NCI-H510A (cell line): ENCODE measurements around the gene CAD.

Experiments used
- DNase-seq: peaks from one replicate; lab custom pipeline; 2025; lab: John Stamatoyannopoulos, UW

The CAD gene

DNA sequence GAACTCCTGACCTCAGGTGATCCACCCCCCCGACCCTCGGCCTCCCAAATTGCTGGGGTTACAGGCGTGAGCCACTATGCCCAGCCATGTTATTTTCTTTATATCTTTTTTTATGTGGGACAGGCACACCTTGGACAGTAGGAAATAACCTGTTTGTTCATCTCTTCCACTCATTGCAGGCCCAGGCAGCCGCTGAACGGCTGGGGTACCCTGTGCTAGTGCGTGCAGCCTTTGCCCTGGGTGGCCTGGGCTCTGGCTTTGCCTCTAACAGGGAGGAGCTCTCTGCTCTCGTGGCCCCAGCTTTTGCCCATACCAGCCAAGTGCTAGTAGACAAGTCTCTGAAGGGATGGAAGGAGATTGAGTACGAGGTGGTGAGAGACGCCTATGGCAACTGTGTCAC, 8.4 kb downstream of the CAD start:
- DNase-seq = no peak

DNA sequence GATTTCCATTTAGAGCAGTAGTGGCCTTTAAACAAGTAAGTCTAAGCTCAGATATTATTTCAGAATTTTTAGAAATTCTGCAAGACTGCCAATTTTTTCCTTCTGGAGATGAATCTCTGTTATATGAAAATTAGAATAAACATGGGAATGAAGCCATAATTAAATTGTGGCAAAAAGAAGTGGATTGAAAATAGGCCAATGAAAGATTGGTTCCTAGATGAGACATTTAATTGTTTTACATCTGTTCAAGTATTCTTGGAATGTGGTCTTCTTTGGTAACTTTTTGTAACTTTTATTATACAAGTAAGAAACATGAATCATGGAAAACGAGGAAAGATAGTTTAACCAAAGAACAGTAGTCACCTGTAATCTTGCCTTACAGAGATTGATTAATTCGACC, 10.3 kb downstream of the CAD start:
- no peak for DNase-seq

DNA sequence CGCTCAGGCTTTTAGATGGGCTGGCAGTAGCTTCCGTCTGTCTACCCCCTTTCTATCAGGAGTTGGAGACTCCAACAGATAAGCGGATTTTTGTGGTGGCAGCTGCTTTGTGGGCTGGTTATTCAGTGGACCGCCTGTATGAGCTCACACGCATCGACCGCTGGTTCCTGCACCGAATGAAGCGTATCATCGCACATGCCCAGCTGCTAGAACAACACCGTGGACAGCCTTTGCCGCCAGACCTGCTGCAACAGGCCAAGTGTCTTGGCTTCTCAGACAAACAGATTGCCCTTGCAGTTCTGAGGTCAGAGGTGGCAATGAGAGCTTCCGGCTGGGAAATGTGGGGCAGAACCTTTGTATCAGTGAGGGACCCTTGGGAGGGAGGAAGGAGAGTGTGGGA, 14.8 kb downstream of the CAD start:
- DNase-seq = no peak

DNA sequence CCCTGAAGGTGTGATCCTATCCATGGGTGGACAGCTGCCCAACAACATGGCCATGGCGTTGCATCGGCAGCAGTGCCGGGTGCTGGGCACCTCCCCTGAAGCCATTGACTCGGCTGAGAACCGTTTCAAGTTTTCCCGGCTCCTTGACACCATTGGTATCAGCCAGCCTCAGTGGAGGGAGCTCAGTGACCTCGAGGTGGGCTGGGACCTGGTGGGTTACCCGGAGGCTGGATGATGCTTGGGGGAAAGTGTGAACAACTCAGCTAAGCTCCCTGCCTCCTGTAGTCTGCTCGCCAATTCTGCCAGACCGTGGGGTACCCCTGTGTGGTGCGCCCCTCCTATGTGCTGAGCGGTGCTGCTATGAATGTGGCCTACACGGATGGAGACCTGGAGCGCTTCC, 16.2 kb downstream of the CAD start:
- DNase-seq = no peak

DNA sequence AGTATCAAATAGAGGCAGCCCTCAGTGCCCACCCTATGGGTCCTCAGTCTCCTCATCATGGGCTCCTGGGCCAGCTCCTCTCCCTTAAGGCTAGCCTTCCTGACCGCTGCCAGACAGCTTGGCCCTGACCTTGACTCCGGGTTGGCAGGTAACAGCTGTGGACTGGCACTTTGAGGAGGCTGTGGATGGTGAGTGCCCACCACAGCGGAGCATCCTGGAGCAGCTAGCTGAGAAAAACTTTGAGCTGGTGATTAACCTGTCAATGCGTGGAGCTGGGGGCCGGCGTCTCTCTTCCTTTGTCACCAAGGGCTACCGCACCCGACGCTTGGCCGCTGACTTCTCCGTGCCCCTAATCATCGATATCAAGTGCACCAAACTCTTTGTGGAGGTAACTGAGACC, 19.0 kb downstream of the CAD start:
- DNase-seq = no peak

DNA sequence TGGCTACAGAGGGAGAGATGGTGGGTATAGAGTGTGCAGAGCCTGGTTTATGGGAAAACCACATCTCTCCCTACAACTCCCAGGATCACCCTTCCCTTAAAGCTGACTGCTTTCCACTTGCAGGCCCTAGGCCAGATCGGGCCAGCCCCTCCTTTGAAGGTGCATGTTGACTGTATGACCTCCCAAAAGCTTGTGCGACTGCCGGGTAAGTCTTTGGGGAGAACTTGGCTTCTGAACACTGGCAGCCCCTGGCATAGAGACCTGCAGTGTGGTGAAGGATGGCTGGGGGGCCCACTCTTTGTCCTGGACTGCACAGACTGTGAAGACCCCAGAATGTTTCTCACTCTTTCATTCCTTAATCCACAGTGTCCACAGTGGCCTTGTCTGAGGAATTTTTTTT, 19.5 kb downstream of the CAD start:
- no peak for DNase-seq

DNA sequence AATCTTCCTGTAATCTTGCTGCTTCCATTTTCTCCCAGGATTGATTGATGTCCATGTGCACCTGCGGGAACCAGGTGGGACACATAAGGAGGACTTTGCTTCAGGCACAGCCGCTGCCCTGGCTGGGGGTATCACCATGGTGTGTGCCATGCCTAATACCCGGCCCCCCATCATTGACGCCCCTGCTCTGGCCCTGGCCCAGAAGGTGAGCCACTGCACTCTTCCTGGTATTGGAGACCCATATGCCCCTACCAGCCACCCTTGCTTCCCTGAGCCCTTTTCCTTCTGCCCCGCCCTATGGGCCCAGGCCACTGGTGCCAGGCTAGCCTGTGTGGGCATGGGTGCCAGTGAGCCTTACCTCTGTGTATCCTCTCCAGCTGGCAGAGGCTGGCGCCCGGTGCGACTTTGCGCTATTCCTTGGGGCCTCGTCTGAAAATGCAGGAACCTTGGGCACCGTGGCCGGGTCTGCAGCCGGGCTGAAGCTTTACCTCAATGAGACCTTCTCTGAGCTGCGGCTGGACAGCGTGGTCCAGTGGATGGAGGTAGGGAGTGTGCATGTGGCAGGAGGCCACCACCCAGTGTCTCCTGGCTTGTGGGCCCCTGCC, 20.3 kb downstream of the CAD start:
- DNase-seq = no peak

DNA sequence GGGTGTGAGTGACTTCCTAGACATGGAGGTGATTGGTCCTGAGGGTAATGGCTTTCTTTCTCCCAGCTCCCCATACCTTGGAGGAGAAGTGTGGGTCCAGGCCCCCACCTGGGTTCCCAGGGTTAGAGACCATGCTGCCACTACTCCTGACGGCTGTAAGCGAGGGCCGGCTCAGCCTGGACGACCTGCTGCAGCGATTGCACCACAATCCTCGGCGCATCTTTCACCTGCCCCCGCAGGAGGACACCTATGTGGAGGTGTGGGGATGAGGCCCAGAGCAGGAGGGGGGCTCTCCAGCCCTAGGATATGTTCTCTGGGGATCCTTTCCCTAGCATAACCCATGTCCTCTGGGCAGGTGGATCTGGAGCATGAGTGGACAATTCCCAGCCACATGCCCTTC, 21.8 kb downstream of the CAD start:
- DNase-seq = no peak

DNA sequence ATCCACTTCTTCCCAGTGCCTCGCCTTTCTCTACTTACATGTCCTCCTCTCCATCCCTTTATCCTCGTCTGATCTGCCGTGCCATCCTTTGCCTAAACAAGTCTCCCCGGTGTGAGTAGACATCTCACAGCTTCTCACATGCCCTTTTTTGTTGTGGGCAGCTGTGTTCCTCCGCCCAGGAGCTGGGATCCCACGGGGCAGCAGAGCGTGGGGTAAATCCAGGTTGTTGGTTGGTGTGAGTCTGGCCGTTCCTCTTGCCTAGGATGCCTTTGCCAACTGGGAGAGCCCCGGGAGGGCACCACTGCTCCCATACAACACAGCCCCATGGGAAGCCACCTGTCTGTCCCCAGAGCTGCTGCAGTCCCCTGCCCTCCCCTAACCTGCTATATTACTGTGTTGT, 23.2 kb downstream of the CAD start:
- DNase-seq = no peak

DNA sequence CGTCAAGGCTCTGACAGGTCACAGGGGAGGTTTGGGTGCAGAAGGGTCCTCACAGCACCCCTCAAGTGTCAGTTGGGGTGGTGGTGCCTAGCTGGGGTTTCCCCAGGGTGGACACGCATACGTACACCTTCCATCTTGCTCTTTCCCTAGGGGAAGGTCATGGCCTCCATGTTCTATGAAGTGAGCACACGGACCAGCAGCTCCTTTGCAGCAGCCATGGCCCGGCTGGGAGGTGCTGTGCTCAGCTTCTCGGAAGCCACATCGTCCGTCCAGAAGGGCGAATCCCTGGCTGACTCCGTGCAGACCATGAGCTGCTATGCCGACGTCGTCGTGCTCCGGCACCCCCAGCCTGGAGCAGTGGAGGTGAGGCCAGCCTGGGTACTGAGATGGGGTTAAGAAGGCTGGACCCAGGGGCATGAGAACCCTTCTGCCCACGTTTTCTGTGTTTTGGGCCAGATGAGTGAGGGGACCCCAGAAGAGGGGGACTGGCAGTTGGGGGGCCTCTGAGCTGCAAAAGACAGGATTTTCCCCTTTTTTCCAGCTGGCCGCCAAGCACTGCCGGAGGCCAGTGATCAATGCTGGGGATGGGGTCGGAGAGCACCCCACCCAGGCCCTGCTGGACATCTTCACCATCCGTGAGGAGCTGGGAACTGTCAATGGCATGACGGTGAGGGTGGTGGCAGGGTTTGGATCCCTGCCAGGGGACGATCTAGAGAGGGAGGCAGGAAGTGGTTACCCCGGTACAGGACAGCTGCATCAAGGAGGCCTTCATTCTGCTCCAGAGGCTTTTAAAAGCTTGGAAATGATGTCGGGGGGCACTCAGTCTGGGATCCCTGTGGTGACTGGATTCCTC, 24.8 kb downstream of the CAD start:
- no peak for DNase-seq

DNA sequence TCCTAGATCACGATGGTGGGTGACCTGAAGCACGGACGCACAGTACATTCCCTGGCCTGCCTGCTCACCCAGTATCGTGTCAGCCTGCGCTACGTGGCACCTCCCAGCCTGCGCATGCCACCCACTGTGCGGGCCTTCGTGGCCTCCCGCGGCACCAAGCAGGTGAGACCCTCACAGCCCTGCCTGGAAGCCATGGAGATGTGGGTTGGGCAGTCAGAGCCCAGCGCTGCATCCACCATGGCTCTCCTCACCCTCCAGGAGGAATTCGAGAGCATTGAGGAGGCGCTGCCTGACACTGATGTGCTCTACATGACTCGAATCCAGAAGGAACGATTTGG, 25.4 kb downstream of the CAD start:
- no peak for DNase-seq

DNA sequence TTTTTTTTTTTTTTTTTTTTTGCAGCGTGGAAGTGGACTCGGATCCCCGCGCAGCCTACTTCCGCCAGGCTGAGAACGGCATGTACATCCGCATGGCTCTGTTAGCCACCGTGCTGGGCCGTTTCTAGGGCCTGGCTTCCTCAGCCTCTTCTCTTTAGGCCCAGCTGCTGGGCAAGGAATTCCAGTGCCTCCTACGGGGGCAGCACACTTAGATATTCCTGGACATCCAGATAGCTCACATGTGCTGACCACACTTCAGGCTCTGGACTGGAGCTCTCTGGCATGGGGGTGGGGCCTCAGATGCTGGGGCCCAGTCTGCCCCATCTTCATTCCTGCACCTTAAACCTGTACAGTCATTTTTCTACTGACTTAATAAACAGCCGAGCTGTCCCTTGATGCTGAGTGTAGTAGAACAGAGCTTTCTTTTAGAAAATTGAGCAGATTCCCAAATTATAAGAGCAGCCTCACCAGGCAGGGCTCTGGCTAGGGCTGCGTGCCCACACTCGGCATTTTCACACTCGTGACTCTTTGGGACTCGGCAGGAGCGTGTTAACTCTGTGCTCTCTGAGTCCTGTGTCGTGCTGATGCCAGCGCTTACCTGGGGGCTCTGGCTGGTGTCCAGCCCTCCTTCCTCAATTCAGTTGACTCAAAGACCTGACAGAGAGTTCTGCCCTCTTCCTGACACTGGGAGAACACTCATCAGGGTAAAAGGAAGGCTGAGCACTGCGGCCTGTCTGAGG, 26.4 kb downstream of the CAD start:
- DNase-seq = no peak

DNA sequence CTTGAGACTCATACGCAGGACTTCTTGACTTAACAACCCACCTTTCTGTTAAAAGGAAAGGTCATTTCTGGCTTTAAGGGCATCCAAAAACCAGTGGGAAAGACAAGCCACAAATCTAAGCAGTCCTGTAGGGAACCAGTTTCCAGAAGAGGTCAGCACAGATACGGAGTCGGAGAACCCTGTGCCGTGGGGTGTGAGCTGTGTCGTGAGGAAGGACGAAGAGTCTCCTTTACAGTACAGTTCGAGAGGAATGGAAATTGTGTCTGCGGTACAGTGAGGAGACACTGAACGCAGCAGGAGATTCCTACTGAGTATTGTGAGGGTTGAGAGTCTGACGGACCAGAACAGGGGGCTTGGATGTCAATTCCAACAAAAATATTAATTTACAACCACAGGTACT, 27.9 kb downstream of the CAD start:
- DNase-seq = no peak

DNA sequence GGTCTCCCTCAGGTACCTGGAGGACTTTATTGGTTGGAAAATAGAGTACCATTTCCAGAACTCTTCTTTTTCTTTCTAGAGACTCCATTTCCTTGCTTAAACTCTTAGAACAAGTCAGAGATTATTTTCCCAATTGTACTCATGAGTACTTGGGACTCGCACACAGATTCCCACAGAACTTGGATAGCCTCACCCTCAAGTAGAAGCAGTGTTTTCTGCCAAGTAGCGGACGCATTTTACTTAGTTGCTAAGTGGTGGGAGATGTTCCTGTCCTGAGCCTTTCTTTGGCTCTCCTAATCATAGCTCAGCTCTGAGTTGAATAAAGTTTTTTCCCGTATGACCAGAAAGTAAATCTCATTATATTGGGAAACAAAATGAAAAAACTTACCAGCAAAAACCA, 28.5 kb downstream of the CAD start:
- no peak for DNase-seq

DNA sequence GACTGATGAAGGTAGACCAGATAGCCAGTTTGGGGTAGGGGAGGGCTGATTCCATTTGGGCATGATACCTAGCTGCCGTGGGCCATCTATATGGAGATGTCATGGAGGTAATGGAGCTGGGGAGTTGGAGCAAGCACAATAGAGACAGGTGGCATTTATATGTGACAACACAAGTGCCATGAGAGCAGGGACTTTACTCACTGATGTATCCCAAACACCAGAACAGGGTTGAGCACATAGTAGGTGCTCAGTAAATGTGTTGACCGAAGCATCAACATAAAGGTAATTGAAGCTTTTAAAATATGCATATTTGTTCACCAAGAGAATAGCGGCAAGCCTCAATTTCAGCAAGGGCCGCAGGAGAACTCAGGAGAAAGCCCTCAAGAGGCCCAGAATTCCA, 30.7 kb downstream of the CAD start:
- DNase-seq = no peak

DNA sequence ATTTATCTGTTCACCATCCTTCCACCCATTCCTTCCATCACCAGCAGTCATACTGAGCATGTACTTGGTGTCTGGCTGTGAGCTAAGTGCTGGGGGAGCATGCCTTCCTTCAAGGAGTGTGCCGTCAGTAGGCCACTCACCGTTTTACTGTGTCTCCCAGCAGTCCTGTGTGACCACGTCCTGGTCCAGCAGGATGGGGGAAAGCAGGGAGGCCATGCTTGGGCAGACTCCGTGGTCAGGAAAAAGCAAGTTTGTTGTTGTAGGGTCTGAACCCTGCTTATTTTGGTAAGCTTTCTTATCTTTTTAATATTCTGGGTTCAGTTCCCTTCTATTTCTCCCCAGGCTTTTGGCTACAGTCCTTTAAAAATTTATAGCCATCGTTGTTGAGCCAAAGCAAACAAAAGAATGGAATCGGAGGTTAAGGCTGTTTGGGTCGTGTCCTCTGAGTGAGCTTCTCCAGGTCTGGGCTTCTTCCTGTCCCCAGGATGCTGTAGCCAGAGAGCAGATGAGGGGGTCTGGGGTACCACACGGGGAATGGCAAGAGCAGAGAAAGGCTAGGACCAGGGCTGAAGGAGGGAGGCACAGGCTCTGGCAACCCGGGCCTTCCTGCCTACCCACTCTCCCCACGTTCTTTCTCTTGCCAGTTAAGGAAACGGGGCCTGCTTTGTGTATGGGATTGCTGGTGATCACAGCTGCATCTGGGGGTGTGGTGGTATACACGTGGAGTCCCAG, 32.2 kb downstream of the CAD start:
- DNase-seq = no peak

DNA sequence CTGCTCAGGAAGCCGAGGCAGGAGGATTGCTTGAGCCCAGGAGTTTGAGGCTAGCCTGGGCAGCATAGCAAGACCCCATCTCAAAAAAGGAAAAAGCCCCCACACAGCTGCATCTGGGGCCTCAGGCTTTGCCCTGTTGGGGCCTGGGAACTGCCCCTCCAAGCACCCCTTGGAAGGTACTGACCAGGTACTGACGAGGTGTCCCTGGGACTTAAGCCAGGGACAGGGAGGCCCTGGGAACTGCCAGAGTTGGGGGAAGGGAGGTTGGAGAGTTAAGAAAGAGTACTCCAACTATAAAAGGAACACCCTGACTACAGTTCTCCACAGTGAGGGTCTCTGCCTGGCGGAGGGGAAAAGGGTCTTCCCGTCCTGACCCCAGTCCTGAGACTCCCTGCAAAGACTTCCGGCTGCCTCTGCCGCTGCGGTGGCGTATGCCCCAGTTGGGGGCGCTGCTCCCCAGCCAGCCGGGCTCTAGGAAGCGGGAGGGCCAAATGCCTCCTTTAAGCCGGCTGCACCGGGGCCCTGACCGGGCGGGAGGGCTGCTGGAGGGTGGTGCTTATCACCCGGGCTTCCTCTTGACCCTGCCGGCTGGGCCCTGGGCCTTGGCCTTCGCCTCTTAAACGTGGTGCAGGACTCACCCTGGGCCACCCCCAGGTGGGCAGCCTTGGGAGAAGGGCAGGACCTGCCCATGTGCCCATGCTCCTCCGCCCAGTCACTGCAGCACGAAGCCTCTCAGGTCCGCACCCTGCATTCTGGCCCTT, 32.9 kb downstream of the CAD start:
- DNase-seq = peak; percentile 9

DNA sequence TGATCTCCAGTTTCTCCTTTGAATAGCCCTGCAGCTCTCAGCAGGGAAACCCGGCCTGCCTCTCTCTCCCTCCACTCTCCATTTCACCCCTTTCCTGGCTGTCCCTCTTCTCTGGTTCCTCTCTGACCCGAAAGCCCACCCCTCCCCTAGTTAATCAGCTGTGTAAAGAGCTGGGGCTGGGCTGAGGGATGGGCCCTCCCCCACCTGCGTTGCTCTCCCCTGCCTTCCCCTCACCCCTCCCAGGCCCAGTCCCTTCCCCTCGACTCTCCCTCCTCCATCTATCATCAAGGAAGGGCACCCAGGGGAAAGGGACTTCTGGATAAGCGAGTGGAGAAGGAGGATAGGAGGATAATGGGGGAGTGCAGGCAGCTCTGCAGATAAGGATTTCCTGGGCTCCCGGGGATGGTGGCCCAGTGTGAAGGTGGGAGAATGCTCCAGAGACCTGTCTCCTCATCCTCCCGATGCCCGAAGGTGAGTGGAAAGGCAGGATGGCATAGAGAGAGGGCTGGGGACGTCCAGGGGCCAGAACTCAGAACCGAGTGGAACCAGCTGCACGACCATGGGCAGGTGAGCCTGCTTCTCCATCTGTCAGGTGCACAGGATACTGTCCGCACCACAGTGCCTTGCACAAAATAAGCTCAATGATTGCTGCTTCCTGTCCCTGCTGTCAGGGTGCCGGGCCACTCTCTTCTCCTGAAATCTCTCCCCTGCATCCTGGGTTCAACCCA, 33.6 kb downstream of the CAD start:
- no peak for DNase-seq

DNA sequence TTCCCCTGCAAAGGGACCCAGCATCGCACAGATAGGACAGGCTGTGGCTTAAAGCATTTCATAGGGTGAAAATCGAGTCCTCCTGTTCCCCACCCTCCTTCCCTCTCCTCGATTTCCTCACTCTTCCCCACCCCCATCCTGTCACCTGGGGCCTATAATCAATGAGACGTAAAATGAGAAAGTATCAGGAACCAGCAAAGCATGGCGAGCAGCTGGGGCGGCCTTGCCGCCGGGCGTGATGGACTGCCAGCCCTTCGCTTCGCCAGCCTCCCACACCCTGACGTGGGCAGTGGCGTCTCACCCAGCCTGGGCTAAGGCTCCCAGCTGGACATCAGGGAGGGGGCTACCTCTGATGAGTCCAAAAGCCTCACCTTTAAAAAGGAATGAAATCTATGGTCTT, 34.6 kb downstream of the CAD start:
- no peak for DNase-seq

DNA sequence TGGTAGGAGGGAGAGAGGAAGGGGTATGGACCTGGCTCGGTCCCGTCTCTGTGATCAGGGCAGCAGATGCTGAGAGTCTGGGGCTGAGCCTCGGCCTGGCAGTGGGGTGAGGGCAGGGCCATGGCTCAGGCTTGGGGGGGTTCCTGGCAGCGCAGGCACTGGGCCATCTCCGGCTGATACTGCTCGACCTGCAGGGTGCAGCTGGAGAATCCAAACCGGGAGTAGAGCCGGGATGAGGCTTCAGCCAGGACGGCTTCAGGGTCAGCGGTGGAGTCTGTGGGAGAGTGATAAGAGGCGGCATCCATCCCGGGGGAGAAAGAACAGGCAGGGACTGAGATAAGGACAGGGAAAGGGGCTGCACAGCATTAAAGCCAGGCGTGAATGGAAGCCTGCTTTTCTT, 38.0 kb downstream of the CAD start:
- DNase-seq = no peak

DNA sequence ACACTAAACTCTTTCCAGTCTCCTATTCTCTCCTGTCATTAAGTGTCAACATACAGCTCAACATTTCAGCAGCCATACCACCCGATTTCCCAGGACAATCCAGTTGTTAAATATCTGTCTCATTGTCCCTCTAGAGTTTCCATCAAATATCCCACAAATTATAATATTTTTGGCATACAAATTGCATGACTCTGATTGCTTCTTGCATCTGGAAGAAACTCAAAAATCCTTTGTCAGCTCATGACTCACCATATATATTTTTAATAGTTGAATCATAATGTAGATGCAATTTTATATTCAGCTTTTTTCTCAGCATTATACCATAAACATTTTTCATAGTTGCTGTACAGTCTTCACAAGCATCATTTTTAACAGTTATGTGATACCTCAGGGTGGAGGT, 38.5 kb downstream of the CAD start:
- no peak for DNase-seq
